GM18870 (cell line): Measurements from ENCODE around the gene CHGA.

Source experiments
- ATAC-seq: cut with Tn5 transposase; IDR thresholded peaks from one replicate; pipeline ENCODE4 v1.9.1; 2021; ENCODE audit warnings: moderate library complexity; ENCODE audit not compliant: unreplicated experiment

Gene CHGA

GRCh38 chr14:92976268-92976667 lies 53.3 kb downstream of the CHGA start:
- ATAC-seq: no peak

DNA sequence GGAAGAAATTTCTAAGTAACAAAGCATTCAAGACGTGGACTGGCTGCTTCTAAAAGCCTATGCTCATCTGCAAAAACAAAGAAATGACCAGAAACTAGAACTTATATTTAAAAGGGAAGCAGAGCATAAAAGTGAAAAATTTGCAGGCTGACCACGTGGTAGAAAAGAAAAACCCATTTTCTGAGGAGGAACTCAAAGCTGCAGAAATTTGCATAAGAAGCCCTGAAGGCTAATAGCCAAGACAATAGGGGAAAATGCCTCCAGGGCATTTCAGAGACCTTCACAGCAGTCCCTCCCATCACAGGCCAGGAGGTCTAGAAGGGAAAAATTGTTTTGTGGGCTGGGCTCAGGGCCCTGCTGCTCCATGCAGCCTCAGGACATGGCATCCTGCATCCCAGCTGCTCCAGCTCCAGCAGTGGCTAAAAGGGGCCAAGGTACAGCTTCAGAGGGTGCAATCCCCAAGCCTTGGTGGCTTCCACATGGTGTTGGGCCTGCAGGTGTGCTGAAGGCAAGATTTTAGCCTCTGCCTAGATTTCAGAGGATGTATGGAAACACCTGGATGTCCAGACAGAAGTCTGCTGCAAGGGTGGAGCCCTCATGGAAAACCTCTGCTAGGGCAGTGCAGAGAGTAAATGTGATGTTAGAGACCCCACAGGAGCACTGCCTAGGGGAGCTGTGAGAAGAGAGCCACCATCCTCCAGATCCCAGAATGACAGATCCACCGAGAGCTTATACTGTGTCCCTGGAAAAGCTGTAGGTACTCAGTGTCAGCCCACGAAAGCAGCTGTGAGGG lies 55.5 kb downstream of the CHGA start:
- ATAC-seq: no peak

DNA sequence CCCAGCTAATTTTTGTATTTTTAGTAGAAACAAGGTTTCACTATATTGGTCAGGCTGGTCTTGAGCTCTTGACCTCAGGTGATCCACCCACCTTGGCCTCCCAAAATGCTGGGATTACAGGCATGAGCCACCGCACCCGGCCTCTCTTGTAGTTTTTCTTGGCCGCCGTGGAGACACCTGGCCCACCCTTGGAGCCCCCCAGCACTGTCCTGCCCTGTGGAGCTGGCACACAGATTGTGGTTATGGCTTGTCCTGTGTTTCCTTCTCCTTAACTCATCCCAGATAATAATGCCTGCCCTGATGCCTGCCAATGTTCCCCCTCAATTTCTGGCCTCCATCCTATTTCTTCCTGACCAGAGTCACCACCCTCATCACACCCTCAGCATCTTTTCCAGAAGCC lies 57.9 kb downstream of the CHGA start:
- ATAC-seq: no peak

GRCh38 chr14:92981726-92982125 lies 58.8 kb downstream of the CHGA start:
- no peak for ATAC-seq

- ATAC-seq: no peak
These were observed 60.0 kb downstream of the CHGA start for GRCh38 chr14:92982956-92983355.

- ATAC-seq: no peak
These were observed 61.3 kb downstream of the CHGA start for GRCh38 chr14:92984082-92984788.
